Esophagus muscularis mucosa (tissue), 4 donors: ENCODE results near the gene MCF2L2. TPM values are rescaled to one million over a fixed set of nuclear protein-coding genes. Genes with fewer than 3 reads are reported as not detected.

ENCODE experiments used
- DNase-seq: peaks from one replicate; pipeline ENCODE4 v3.0.0-alpha.2; 2017; ENCODE audit errors: extremely low spot score
- H3K27ac ChIP-seq, 4 donors: fragments of 200-600 bp; sonication (generic); replicated peaks in 1 of 4; 1 replicate in 3 of 4; 2 replicates in 1 of 4; pipeline ENCODE4 v1.5.1; 2016 to 2019; ENCODE audit warnings: mild to moderate bottlenecking in 1 of 4
- H3K27me3 ChIP-seq, 4 donors: fragments of 200-600 bp; sonication (generic); one replicate each; pipeline versions ENCODE4 v1.5.1 to v1.6.0; 2016 to 2019
- H3K36me3 ChIP-seq, 4 donors: fragments of 200-600 bp; sonication (generic); one replicate each; pipeline ENCODE4 v1.5.1; 2016 to 2019
- H3K4me1 ChIP-seq, 4 donors: fragments of 200-600 bp; sonication (generic); one replicate each; pipeline ENCODE4 v1.5.1; 2016 to 2019
- H3K4me3 ChIP-seq, 4 donors: fragments of 200-600 bp; sonication (generic); 1 replicate in 2 of 4; 2 replicates in 2 of 4; pipeline ENCODE4 v1.5.1; 2016 to 2019; ENCODE audit warnings: mild to moderate bottlenecking in 4 of 4, moderate library complexity in 1 of 4
- H3K9me3 ChIP-seq, 4 donors: fragments of 200-600 bp; sonication (generic); 1 replicate in 3 of 4; 2 replicates in 1 of 4; pipeline ENCODE4 v1.5.1; 2016 to 2019
- EP300 ChIP-seq: sonication (generic); formaldehyde crosslinking; IDR thresholded peaks from one replicate; pipeline ENCODE4 v1.6.1; 2017; ENCODE audit warnings: antibody characterized with exemption
- POLR2A ChIP-seq: fragments of 450-650 bp; IDR thresholded peaks from one replicate; pipeline ENCODE4 v1.6.1; 2017; ENCODE audit warnings: antibody characterized with exemption, moderate library complexity, mild to moderate bottlenecking, low read depth
- POLR2AphosphoS5 ChIP-seq, 2 donors: sonication (generic); formaldehyde crosslinking; IDR thresholded peaks; one replicate each; pipeline ENCODE4 v1.6.1; 2017; ENCODE audit warnings: antibody characterized with exemption in 2 of 2
- WGBS: methylation state at CpG from one replicate; pipeline ENCODE4 v1.1.5; 2018; 5-methylcytosine and 5-hydroxymethylcytosine counted together
- intact Hi-C: fragments of 100-400 bp; cut with DNase I; formaldehyde crosslinking; loops from one replicate; pipeline ENCODE4 v1.15.1; 2023
- total RNA-seq, 4 donors: library from RNA; depleted of rRNA; stranded (reverse); fragments of >200 nt; gene quantifications; one replicate each; pipeline versions ENCODE4 v1.1.0 to v1.2.1, GENCODE V29; 2016
- TF ChIP-seq, protein P1 (sequence below), 3 experiments: fragments of 200-600 bp in 2 of 3; fragments of 450-650 bp in 1 of 3; sonication (generic) in 2 of 3; IDR thresholded peaks; one replicate each; pipeline ENCODE4 v1.5.1; 2017 to 2019; ENCODE audit warnings: antibody characterized with exemption in 3 of 3, mild to moderate bottlenecking in 2 of 3, moderate library complexity in 1 of 3

The MCF2L2 gene
- total RNA-seq, 4 donors from 2014 or later = 0.99 to 3.3 (median 1.3) TPM

DNA sequence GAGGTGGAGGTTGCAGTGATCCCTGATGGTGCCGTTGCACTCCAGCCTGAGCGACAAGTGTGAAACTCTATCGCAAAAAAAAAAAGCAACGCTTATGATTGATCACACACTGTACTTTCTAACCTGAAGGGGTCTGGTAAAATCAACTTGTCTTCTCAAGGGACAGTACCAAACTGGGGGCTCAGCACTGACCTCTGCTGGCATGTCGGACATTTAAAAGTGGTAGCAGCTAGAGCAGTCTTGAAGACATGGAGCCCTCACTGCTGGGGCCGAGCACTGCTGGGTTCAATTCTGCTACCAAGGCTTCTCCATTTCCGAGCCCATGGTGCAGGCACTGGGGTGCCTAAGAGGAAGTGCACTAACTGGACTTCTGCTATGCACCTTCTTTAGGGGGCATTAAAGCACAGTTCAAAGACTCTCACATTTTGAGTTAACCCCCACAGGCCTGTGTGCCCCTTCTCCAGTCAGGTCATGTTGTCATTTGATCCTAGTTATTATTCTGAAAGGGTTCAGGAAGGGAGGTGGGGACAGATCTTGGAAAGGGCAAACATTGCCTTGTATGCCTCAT, 239.4 kb downstream of the MCF2L2 start:
- no peak for DNase-seq
- intact Hi-C loops = no loop called here
- Histone ChIP-seq H3K4me1 (peaks cover 0 to 18% (median 14%) of the 10 kb centered on the region in 4 donors), H3K36me3 (no peaks in the 10 kb centered on the region), H3K27me3 (no peaks in the 10 kb centered on the region), H3K27ac (no peak overlapping the region), H3K4me3 (no peak overlapping the region), H3K9me3 (no peaks in the 10 kb centered on the region)
- TF ChIP-seq POLR2A = no peak
- TF ChIP-seq, protein P1, sequence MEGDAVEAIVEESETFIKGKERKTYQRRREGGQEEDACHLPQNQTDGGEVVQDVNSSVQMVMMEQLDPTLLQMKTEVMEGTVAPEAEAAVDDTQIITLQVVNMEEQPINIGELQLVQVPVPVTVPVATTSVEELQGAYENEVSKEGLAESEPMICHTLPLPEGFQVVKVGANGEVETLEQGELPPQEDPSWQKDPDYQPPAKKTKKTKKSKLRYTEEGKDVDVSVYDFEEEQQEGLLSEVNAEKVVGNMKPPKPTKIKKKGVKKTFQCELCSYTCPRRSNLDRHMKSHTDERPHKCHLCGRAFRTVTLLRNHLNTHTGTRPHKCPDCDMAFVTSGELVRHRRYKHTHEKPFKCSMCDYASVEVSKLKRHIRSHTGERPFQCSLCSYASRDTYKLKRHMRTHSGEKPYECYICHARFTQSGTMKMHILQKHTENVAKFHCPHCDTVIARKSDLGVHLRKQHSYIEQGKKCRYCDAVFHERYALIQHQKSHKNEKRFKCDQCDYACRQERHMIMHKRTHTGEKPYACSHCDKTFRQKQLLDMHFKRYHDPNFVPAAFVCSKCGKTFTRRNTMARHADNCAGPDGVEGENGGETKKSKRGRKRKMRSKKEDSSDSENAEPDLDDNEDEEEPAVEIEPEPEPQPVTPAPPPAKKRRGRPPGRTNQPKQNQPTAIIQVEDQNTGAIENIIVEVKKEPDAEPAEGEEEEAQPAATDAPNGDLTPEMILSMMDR (IDR thresholded peaks at IDR 0.05) = peak in 1 of 3 experiments; percentile 31
- WGBS = 89% methylated on average over 6 of the region's 7 CpGs

DNA sequence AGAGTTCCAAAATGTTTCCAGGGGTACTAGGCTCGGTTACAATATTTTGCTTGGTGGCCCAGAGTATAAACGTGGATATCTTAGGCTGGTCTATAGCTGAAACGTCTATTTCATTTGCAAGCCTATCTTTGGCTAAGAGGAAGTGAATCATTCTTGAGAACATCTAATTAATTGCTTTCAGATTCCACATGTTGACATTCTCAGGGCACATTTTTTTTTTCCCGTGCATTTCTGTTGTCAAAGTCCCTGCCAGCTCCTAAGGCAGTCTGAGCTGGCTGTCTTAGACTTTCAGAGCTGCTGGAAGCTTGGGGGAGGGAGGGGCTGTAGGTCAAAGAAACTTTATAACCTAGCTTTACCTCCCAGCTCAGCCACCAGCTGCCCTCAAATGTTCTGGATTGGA, 242.7 kb downstream of the MCF2L2 start:
- peaks cover 0 to 12% (median 9%) of the 10 kb centered on the region in 4 donors for H3K4me1 ChIP-seq
- 26% methylated on average over 4 of the region's 4 CpGs for WGBS
- H3K4me3 ChIP-seq = no peak overlapping the region
- H3K9me3 ChIP-seq = no peaks in the 10 kb centered on the region
- H3K27ac ChIP-seq = no peak overlapping the region
- DNase-seq = no peak
- intact Hi-C loops = loop anchor here (1.0 to 2.0 kb wide), 2 partner anchors 61 to 196 kb away; no protein-coding TSS in a partner anchor
- TF ChIP-seq POLR2A (no peak), EP300 (no peak), POLR2AphosphoS5 (IDR thresholded peaks at IDR 0.05) (no peak)
- TF ChIP-seq, protein P1 (IDR thresholded peaks at IDR 0.05) = no peak
- H3K27me3 ChIP-seq = peaks cover 0 to 4% (median 0%) of the 10 kb centered on the region in 4 donors
- no peaks in the 10 kb centered on the region for H3K36me3 ChIP-seq

DNA sequence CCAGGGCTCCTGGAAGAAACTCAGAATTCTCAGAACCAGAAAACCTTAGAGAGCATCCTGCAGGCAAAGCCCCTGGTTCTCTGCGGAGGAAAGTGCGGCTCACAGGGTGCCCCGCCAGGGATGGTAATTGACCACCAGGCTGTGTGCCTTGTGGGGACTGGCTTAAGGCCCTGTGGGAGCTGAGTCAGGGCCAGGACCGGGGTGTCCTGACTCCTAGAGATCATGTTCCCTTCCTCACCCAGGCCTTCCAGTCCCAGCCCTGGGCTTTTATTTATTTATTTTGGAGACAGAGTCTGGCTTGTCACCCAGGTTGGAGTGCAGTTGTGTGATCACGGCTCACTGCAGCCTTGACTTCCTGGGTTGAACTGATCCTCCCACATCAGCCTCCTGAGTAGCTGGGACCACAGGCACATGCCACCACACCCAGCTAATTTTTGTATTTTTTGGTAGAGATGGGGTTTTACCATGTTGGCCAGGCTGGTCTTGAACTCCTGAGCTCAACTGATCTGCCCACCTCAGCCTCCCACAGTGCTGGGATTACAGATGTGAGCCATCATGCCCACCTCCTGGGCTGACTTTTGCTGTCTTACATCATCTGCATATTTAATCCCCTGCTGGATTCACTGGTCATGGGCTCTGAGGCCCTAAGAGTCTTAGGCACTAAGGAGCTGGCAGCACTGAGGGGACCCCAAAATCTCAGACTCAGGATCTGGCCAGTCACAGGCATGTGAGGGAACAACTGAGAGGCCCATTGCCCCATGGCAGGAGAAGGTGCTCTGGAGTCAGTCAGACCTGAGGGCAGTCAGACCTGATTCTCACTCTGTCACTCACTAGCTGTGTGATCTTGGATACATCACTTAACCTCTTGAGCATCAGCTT, 245.4 kb downstream of the MCF2L2 start:
- H3K27ac ChIP-seq = no peak overlapping the region
- peak; percentile 64 for DNase-seq
- no peaks in the 10 kb centered on the region for H3K9me3 ChIP-seq
- H3K36me3 ChIP-seq = no peaks in the 10 kb centered on the region
- TF ChIP-seq POLR2A = no peak
- TF ChIP-seq, protein P1 (IDR thresholded peaks at IDR 0.05) = no peak
- no peak for TF ChIP-seq EP300
- no peak for TF ChIP-seq POLR2AphosphoS5 (IDR thresholded peaks at IDR 0.05)
- intact Hi-C loops = no loop called here
- H3K4me1 ChIP-seq = peaks cover 12 to 31% (median 29%) of the 10 kb centered on the region in 4 donors
- WGBS = 80% methylated on average over 1 of the region's 5 CpGs
- H3K4me3 ChIP-seq = no peak overlapping the region
- H3K27me3 ChIP-seq = peaks cover 4 to 29% (median 13%) of the 10 kb centered on the region in 4 donors

DNA sequence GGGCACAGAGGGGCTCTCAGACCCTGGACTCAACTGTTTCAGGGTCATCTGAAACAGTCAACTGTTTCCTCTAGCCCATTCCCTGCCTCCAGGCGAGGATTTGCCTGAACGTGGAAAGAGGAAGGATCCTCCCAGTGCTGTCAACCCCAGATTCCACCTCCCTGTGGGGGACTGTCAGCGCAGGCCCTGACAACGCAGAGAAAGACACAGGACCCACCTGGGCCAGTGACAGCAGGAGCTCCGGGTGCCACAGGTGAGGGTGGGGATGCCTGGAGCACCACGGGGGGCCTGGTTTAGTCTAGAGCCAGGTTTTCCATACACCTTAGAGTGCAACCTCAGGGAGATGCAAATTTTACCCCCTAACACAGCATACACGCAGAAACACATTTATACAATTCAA, 246.3 kb downstream of the MCF2L2 start:
- Histone ChIP-seq H3K4me1 (peaks cover 13 to 31% (median 30%) of the 10 kb centered on the region in 4 donors), H3K9me3 (no peaks in the 10 kb centered on the region), H3K27ac (no peak overlapping the region), H3K4me3 (no peak overlapping the region), H3K27me3 (peaks cover 4 to 38% (median 17%) of the 10 kb centered on the region in 4 donors), H3K36me3 (no peaks in the 10 kb centered on the region)
- DNase-seq = no peak
- TF ChIP-seq POLR2AphosphoS5 (IDR thresholded peaks at IDR 0.05) (no peak), POLR2A (no peak), EP300 (no peak)
- TF ChIP-seq, protein P1 (IDR thresholded peaks at IDR 0.05) = no peak
- intact Hi-C loops = no loop called here
- WGBS = 84% methylated on average over 3 of the region's 7 CpGs
